PC-3 (cell line): Measurements from ENCODE around the gene TFF3. TPM values are rescaled to one million over a fixed set of nuclear protein-coding genes. Genes with fewer than 3 reads are reported as not detected.
A peak's percentile ranks its signal among the peaks of the same experiment; 100 is the strongest.

ENCODE experiments used
- ATAC-seq: fragments of 200-7000 bp; cut with Tn5 transposase; 2 replicates; pipeline ENCODE4 v1.9.1; 2020; ENCODE audit warnings: mild to moderate bottlenecking, moderate library complexity
- BruUV-seq: library from RNA; stranded (reverse); fragments of 400-500 nt; replicated peaks from 2 replicates; lab custom pipeline; 2021; lab: Mats Ljungman, UMichigan
- CTCF ChIA-PET: fragments of 300-600 bp; sonication (Branson Sonifier 250); formaldehyde crosslinking; loops from one replicate; lab custom pipeline; 2022; ENCODE audit warnings: antibody characterized with exemption; lab: Charles Lee
- POLR2A ChIA-PET: fragments of 300-600 bp; sonication (Branson Sonifier 250); formaldehyde crosslinking; loops from one replicate; lab custom pipeline; 2022; ENCODE audit warnings: antibody characterized with exemption; ENCODE audit not compliant: unreplicated experiment; lab: Charles Lee
- DNase-seq: peaks from one replicate; pipeline ENCODE4 v3.0.0-alpha.2; 2015
- H2AFZ ChIP-seq: fragments of 300-600 bp; sonication (generic); 2 replicates; pipeline ENCODE4 v1.6.0; 2016; ENCODE audit warnings: antibody characterized with exemption, low read length
- H3F3A ChIP-seq: fragments of 300-600 bp; sonication (generic); one replicate; pipeline ENCODE4 v1.6.0; 2017; ENCODE audit warnings: antibody characterized with exemption, low read length, control low read depth, mild to moderate bottlenecking; ENCODE audit not compliant: unreplicated experiment
- H3K27ac ChIP-seq: fragments of 300-600 bp; sonication (generic); 2 replicates; pipeline ENCODE4 v1.5.1; 2016; ENCODE audit warnings: mild to moderate bottlenecking, low read length
- H3K27me3 ChIP-seq: fragments of 300-600 bp; sonication (generic); 2 replicates; pipeline ENCODE4 v1.6.1; 2016; ENCODE audit warnings: low read length, mixed read lengths
- H3K36me3 ChIP-seq: fragments of 300-600 bp; sonication (generic); 2 replicates; pipeline ENCODE4 v1.6.1; 2016; ENCODE audit warnings: low read depth, mixed run types, low read length, mixed read lengths
- H3K4me1 ChIP-seq: fragments of 300-600 bp; sonication (generic); 2 replicates; pipeline ENCODE4 v1.5.1; 2016; ENCODE audit warnings: low read length; ENCODE audit not compliant: insufficient read depth
- H3K4me2 ChIP-seq: fragments of 300-600 bp; sonication (generic); 2 replicates; pipeline ENCODE4 v1.6.0; 2016; ENCODE audit warnings: low read length
- H3K4me3 ChIP-seq: fragments of 300-600 bp; sonication (generic); 2 replicates; pipeline ENCODE4 v1.5.1; 2016; ENCODE audit warnings: mild to moderate bottlenecking, low read length, mixed read lengths
- H3K79me2 ChIP-seq: fragments of 300-600 bp; sonication (generic); 2 replicates; pipeline ENCODE4 v1.6.1; 2017; ENCODE audit warnings: low read length, mixed read lengths
- H3K9ac ChIP-seq: fragments of 300-600 bp; sonication (generic); 2 replicates; pipeline ENCODE4 v1.6.0; 2016; ENCODE audit warnings: mild to moderate bottlenecking, low read length
- H3K9me2 ChIP-seq: fragments of 300-600 bp; sonication (generic); replicated peaks from 2 replicates; pipeline ENCODE4 v1.6.1; 2016; ENCODE audit warnings: mixed run types, low read length, mixed read lengths
- H3K9me3 ChIP-seq: fragments of 300-600 bp; sonication (generic); 2 replicates; pipeline ENCODE4 v1.6.1; 2016; ENCODE audit warnings: low read length, mixed read lengths
- H4K20me1 ChIP-seq: fragments of 300-600 bp; sonication (generic); 2 replicates; pipeline ENCODE4 v1.6.1; 2016; ENCODE audit warnings: low read length, mixed read lengths
- CTCF ChIP-seq: fragments of 300-600 bp; sonication (generic); conservative IDR thresholded peaks from 2 replicates; pipeline ENCODE4 v1.5.1; 2017; ENCODE audit warnings: antibody characterized with exemption, low read depth, mild to moderate bottlenecking, low read length
- EZH2 ChIP-seq: fragments of 300-600 bp; sonication (generic); IDR thresholded peaks from one replicate; pipeline ENCODE4 v1.6.1; 2017; ENCODE audit warnings: antibody characterized with exemption, mild to moderate bottlenecking, low read length; ENCODE audit not compliant: unreplicated experiment
- EZH2phosphoT487 ChIP-seq: fragments of 300-600 bp; sonication (generic); IDR thresholded peaks from 2 replicates; pipeline ENCODE4 v1.6.1; 2018; ENCODE audit warnings: mild to moderate bottlenecking, antibody characterized with exemption, low read length, borderline replicate concordance
- intact Hi-C: fragments of 100-400 bp; cut with micrococcal nuclease; formaldehyde crosslinking; loops from 2 replicates; pipeline ENCODE4 v1.9.0; 2023
- total RNA-seq: library from RNA; depleted of rRNA; stranded (reverse); fragments of >200 nt; gene quantifications from 2 replicates; pipeline ENCODE4 v1.2.3, GENCODE V29; 2014

TFF3 gene
- total RNA-seq, 1 experiment from 2014 or later, result 2.8 TPM

GRCh38 chr21:42277593-42277992, 37.6 kb downstream of the TFF3 start:
- ChIA-PET CTCF (interaction anchor here (0.6 kb wide), 1 partner anchor 10 kb away, joined by 3 read pairs; no protein-coding TSS in a partner anchor), POLR2A (no interaction called here)
- intact Hi-C loops, result no loop called here
- Histone ChIP-seq H3K9ac (no peak overlapping the region), H3K9me2 (no peaks in the 10 kb centered on the region), H3K4me1 (no peaks in the 10 kb centered on the region), H4K20me1 (no peaks in the 10 kb centered on the region), H3K4me3 (no peak overlapping the region), H3K4me2 (no peak overlapping the region), H3F3A (no peaks in the 10 kb centered on the region), H3K36me3 (no peaks in the 10 kb centered on the region), H3K27me3 (no peaks in the 10 kb centered on the region), H3K27ac (no peak overlapping the region), H2AFZ (no peak overlapping the region), H3K9me3 (no peaks in the 10 kb centered on the region), H3K79me2 (no peaks in the 10 kb centered on the region)
- DNase-seq, result no peak
- ATAC-seq, result no peak
- TF ChIP-seq EZH2 (no peak), CTCF (no peak), EZH2phosphoT487 (no peak)
- no TSS peak for BruUV-seq

GRCh38 chr21:42276526-42277154, 38.6 kb downstream of the TFF3 start:
- H3K4me1 ChIP-seq, result no peaks in the 10 kb centered on the region
- no peaks in the 10 kb centered on the region for H3K27me3 ChIP-seq
- POLR2A ChIA-PET, result interaction anchor here (0.6 kb wide), 1 partner anchor 152 kb away, joined by 3 read pairs; no protein-coding TSS in a partner anchor
- BruUV-seq, result no TSS peak
- H3K4me2 ChIP-seq, result no peak overlapping the region
- H3K27ac ChIP-seq, result no peak overlapping the region
- no peaks in the 10 kb centered on the region for H3K79me2 ChIP-seq
- TF ChIP-seq CTCF (peak; percentile 23; the same call in 1 of the 2 replicates), EZH2 (no peak), EZH2phosphoT487 (no peak)
- no peak overlapping the region for H3K9ac ChIP-seq
- ATAC-seq (peak; percentile 17; the same call in 1 of the 2 replicates), DNase-seq (peak; percentile 11)
- H3K9me3 ChIP-seq, result no peaks in the 10 kb centered on the region
- intact Hi-C loops, result no loop called here
- no peaks in the 10 kb centered on the region for H3K36me3 ChIP-seq
- no peaks in the 10 kb centered on the region for H3K9me2 ChIP-seq
- H3F3A ChIP-seq, result no peaks in the 10 kb centered on the region
- no peak overlapping the region for H3K4me3 ChIP-seq
- no peak overlapping the region for H2AFZ ChIP-seq
- CTCF ChIA-PET, result interaction anchor here (0.8 kb wide), 1 partner anchor 131 kb away, joined by 5 read pairs; no protein-coding TSS in a partner anchor
- no peaks in the 10 kb centered on the region for H4K20me1 ChIP-seq

DNA sequence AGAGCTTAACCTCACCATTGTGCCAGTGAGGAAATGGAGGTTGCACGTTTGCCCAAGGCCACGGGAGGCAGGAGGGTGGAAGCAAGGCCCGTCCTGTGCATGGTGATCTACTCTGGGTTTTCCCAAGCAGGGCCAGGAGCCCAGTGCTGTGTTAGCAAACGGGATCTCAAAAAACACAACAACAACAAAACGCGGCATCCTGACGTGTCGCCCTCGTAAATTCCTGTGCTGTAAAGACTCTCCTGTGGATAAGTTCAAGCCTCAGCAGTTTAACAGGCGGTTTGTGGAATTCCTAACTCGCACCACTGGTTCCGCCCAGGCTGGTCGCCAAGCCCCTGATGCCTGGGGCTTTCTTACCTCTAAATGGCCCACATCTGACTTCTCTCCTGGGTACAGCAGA, 39.1 kb downstream of the TFF3 start:
- no peak overlapping the region for H3K27ac ChIP-seq
- no peaks in the 10 kb centered on the region for H4K20me1 ChIP-seq
- BruUV-seq, result no TSS peak
- no peaks in the 10 kb centered on the region for H3K9me2 ChIP-seq
- H3K36me3 ChIP-seq, result no peaks in the 10 kb centered on the region
- CTCF ChIA-PET, result interaction anchor here (0.8 kb wide), 1 partner anchor 131 kb away, joined by 5 read pairs; no protein-coding TSS in a partner anchor
- DNase-seq, result peak; percentile 16
- H3K9me3 ChIP-seq, result no peaks in the 10 kb centered on the region
- no peak for TF ChIP-seq EZH2phosphoT487
- no peak for TF ChIP-seq CTCF
- no peak for TF ChIP-seq EZH2
- intact Hi-C loops, result no loop called here
- no peak overlapping the region for H3K4me3 ChIP-seq
- no peaks in the 10 kb centered on the region for H3K27me3 ChIP-seq
- no peaks in the 10 kb centered on the region for H3F3A ChIP-seq
- H2AFZ ChIP-seq, result no peak overlapping the region
- no peak for ATAC-seq
- H3K9ac ChIP-seq, result no peak overlapping the region
- no peaks in the 10 kb centered on the region for H3K4me1 ChIP-seq
- H3K79me2 ChIP-seq, result no peaks in the 10 kb centered on the region
- no peak overlapping the region for H3K4me2 ChIP-seq
- POLR2A ChIA-PET, result interaction anchor here (0.6 kb wide), 1 partner anchor 152 kb away, joined by 3 read pairs; no protein-coding TSS in a partner anchor
